Ovary (tissue), 9 donors: ENCODE measurements around the gene PELO. TPM values are rescaled to one million over a fixed set of nuclear protein-coding genes. Genes with fewer than 3 reads are reported as not detected.

ENCODE experiments used
- DNase-seq, 5 donors: peaks; one replicate each; pipeline ENCODE4 v3.0.0-alpha.2; 2019 to 2020
- H3K27ac ChIP-seq, 2 donors: fragments of 200-600 bp; one replicate each; pipeline versions ENCODE4 v1.5.1 to v1.8.0; 2019 to 2022
- H3K27me3 ChIP-seq: fragments of 200-600 bp; one replicate; pipeline ENCODE4 v1.8.0; 2022
- H3K36me3 ChIP-seq: fragments of 200-600 bp; sonication (generic); one replicate; pipeline ENCODE4 v1.5.1; 2019
- H3K4me1 ChIP-seq: one replicate; pipeline ENCODE4 v1.8.1; 2013; ENCODE audit warnings: mild to moderate bottlenecking, moderate library complexity; ENCODE audit not compliant: insufficient read depth
- H3K4me3 ChIP-seq: fragments of 200-600 bp; sonication (generic); one replicate; pipeline ENCODE4 v1.5.1; 2017
- H3K9me3 ChIP-seq, 2 donors: fragments of 200-600 bp in 1 of 2; sonication (generic) in 1 of 2; one replicate each; pipeline versions ENCODE4 v1.5.1 to v1.8.1; 2013 to 2019; ENCODE audit warnings: mild to moderate bottlenecking in 1 of 2, moderate library complexity in 1 of 2
- CTCF ChIP-seq, 3 donors: fragments of 450-650 bp in 2 of 3; fragments of 200-600 bp in 1 of 3; IDR thresholded peaks; one replicate each; pipeline versions ENCODE4 v1.5.1 to v1.8.0; 2016 to 2022; ENCODE audit warnings: antibody characterized with exemption in 3 of 3, mild to moderate bottlenecking in 1 of 3
- EP300 ChIP-seq: sonication (generic); formaldehyde crosslinking; IDR thresholded peaks from one replicate; pipeline ENCODE4 v1.6.1; 2017; ENCODE audit warnings: antibody characterized with exemption
- POLR2A ChIP-seq: fragments of 450-650 bp; IDR thresholded peaks from one replicate; pipeline ENCODE4 v1.6.1; 2017; ENCODE audit warnings: antibody characterized with exemption, mild to moderate bottlenecking, moderate library complexity
- WGBS, 3 donors: extraction: QIAGEN DNeasy Blood & Tissue Kit in 1 of 3; methylation state at CpG; one replicate each; pipeline versions ENCODE4 v1.1.5 to v1.1.7; 2013 to 2017; 5-methylcytosine and 5-hydroxymethylcytosine counted together
- intact Hi-C, 4 donors: fragments of 100-400 bp; cut with DNase I; formaldehyde crosslinking; loops; one replicate each; pipeline versions ENCODE4 v1.11.0 to v1.15.1; 2022 to 2023
- polyA plus RNA-seq, 2 donors: library from polyadenylated mRNA; stranded (reverse); fragments of 200-250 nt in 1 of 2; fragments of 350-450 nt in 1 of 2; fragmentation: Illumina TruSeq in 1 of 2; extraction: RNeasy Lipid Tissue Mini Kit (QIAGEN cat#74804) in 1 of 2; gene quantifications; one replicate each; pipeline ENCODE4 v1.2.3, GENCODE V29; 2013 to 2014
- total RNA-seq, 7 donors: library from RNA; depleted of rRNA in 2 of 7; stranded (reverse); fragments of >200 nt in 2 of 7; fragmentation: NEBNext Ultra II Directional in 3 of 7; extraction: Animal tissue kit (Norgen Biotek cat#: 25700) in 3 of 7; gene quantifications; one replicate each; pipeline versions ENCODE4 v1.1.0 to v1.2.4, GENCODE V29; 2016 to 2023
- donor health status: DM: no; HTN: no; CAD: no; lungs with moderate emphysema.
- donor health status: DM: no; HTN: no; CAD: no.
- donor health status: Bipolar disorder and iron deficiency.
- donor health status: DM: yes; HTN: yes; CAD: no.
- donor health status: DM: no; HTN: no; CAD: no.
- donor health status: DM: yes; HTN: yes; CAD: no.

The PELO gene
- total and polyA plus RNA-seq, 9 donors, result 6.3 to 19.0 (median 11.8) TPM

GRCh38 chr5:52791366-52791765 lies 3.6 kb downstream of the PELO start:
- no peaks in the 10 kb centered on the region for H3K27me3 ChIP-seq
- WGBS, 3 donors, result 83 to 95% (median 87%) methylated on average over 1 of the region's 1 CpG
- no peaks in the 10 kb centered on the region for H3K36me3 ChIP-seq
- no peaks in the 10 kb centered on the region for H3K9me3 ChIP-seq
- TF ChIP-seq POLR2A (no peak), EP300 (no peak), CTCF (IDR thresholded peaks at IDR 0.05) (no peak)
- intact Hi-C loops, result no loop called here
- no peak overlapping the region for H3K4me3 ChIP-seq
- no peaks in the 10 kb centered on the region for H3K4me1 ChIP-seq
- DNase-seq, result no peak
- no peak overlapping the region for H3K27ac ChIP-seq

- peaks cover 1% of the 10 kb centered on the region for H3K4me1 ChIP-seq
- H3K27ac ChIP-seq, result no peak overlapping the region
- H3K36me3 ChIP-seq, result no peaks in the 10 kb centered on the region
- H3K4me3 ChIP-seq, result no peak overlapping the region
- no peak for TF ChIP-seq POLR2A
- no peak for TF ChIP-seq EP300
- WGBS, 3 donors, result 33 to 57% (median 36%) methylated on average over 1 of the region's 1 CpG
- intact Hi-C loops, result no loop called here
- no peak for DNase-seq
- H3K9me3 ChIP-seq, result no peaks in the 10 kb centered on the region
- no peaks in the 10 kb centered on the region for H3K27me3 ChIP-seq
Measured at GRCh38 chr5:52794519-52794918, 6.8 kb downstream of the PELO start.

GRCh38 chr5:52796031-52796430 lies 8.3 kb downstream of the PELO start:
- TF ChIP-seq EP300, result no peak
- no peak for TF ChIP-seq CTCF (IDR thresholded peaks at IDR 0.05)
- TF ChIP-seq POLR2A, result no peak
- intact Hi-C loops, result no loop called here
- H3K4me3 ChIP-seq, result no peak overlapping the region
- H3K27me3 ChIP-seq, result no peaks in the 10 kb centered on the region
- H3K36me3 ChIP-seq, result no peaks in the 10 kb centered on the region
- H3K9me3 ChIP-seq, result no peaks in the 10 kb centered on the region
- H3K27ac ChIP-seq, result no peak overlapping the region
- no peak for DNase-seq
- peaks cover 1% of the 10 kb centered on the region for H3K4me1 ChIP-seq

GRCh38 chr5:52796516-52797103 lies 8.9 kb downstream of the PELO start:
- peaks cover 4% of the 10 kb centered on the region for H3K4me1 ChIP-seq
- WGBS, 3 donors, result 74 to 85% (median 81%) methylated on average over 2 of the region's 2 CpGs
- intact Hi-C loops, result no loop called here

More at GRCh38 chr5:52796516-52797103, 8.9 kb downstream of the PELO start:
- H3K9me3 ChIP-seq, result no peaks in the 10 kb centered on the region
- TF ChIP-seq POLR2A, result no peak
- no peak for TF ChIP-seq CTCF (IDR thresholded peaks at IDR 0.05)
- TF ChIP-seq EP300, result no peak
- H3K27me3 ChIP-seq, result no peaks in the 10 kb centered on the region
- no peak overlapping the region for H3K4me3 ChIP-seq
- no peak for DNase-seq
- H3K36me3 ChIP-seq, result no peaks in the 10 kb centered on the region
- no peak overlapping the region for H3K27ac ChIP-seq
